ENCODE data around the gene PSTPIP2.
"Not testable (repeated sequence)": the region's sequence is repeated elsewhere in the genome, so short reads cannot be mapped to it uniquely, and the experiment has no call there.

The PSTPIP2 gene

GRCh38 chr18:46098616-46098933 is 26.5 kb upstream of the PSTPIP2 start:
- TF ChIP-seq CTCF (IDR thresholded peaks at IDR 0.05; ENCODE audit: insufficient read depth, low read depth, low read length, missing control alignments) = no peak
- DNase-seq (ENCODE audit: low read depth) = no peak
- peak overlapping the region; percentile 94 for H3K4me3 ChIP-seq (ENCODE audit: low read depth, low read length)

GRCh38 chr18:46097801-46098615 is 25.9 kb upstream of the PSTPIP2 start, which contains the start of gene ATP5F1A:
Gene ATP5F1A, minus strand, starts transcription at chr18:46098296. Its CDS starts 65 bp downstream, at chr18:46098231.
- DNase-seq (ENCODE audit: low read depth) = peak; percentile 92
- TF ChIP-seq CTCF (IDR thresholded peaks at IDR 0.05; ENCODE audit: insufficient read depth, low read depth, low read length, missing control alignments) = no peak
- H3K4me3 ChIP-seq (ENCODE audit: low read depth, low read length) = peak within 1 kb of the TSS; percentile 94

- TF ChIP-seq CTCF (IDR thresholded peaks at IDR 0.05; ENCODE audit: insufficient read depth, low read depth, low read length, missing control alignments) = no peak
- peak overlapping the region; percentile 94 for H3K4me3 ChIP-seq (ENCODE audit: low read depth, low read length)
- DNase-seq (ENCODE audit: low read depth) = peak; percentile 50
These were observed 25.4 kb upstream of the PSTPIP2 start for GRCh38 chr18:46097431-46097800.

- TF ChIP-seq CTCF (IDR thresholded peaks at IDR 0.05; ENCODE audit: insufficient read depth, low read depth, low read length, missing control alignments) = no peak
- peak overlapping the region; percentile 94 for H3K4me3 ChIP-seq (ENCODE audit: low read depth, low read length)
- peak; percentile 65 for DNase-seq (ENCODE audit: low read depth)
These were observed 24.7 kb upstream of the PSTPIP2 start for GRCh38 chr18:46096651-46097300.

GRCh38 chr18:46095532-46095931 is 23.5 kb upstream of the PSTPIP2 start:
- TF ChIP-seq CTCF (IDR thresholded peaks at IDR 0.05; ENCODE audit: insufficient read depth, low read depth, low read length, missing control alignments) = no peak
- no peak overlapping the region for H3K4me3 ChIP-seq (ENCODE audit: low read depth, low read length)
- no peak for DNase-seq (ENCODE audit: low read depth)

GRCh38 chr18:46088501-46088900 is 16.4 kb upstream of the PSTPIP2 start:
- not testable (repeated sequence) for DNase-seq (ENCODE audit: low read depth)

GRCh38 chr18:46084431-46084830 is 12.4 kb upstream of the PSTPIP2 start:
- no peak for DNase-seq (ENCODE audit: low read depth)
- H3K4me3 ChIP-seq (ENCODE audit: low read depth, low read length) = no peak overlapping the region
- TF ChIP-seq CTCF (IDR thresholded peaks at IDR 0.05; ENCODE audit: insufficient read depth, low read depth, low read length, missing control alignments) = no peak

More at GRCh38 chr18:46088501-46088900, 16.4 kb upstream of the PSTPIP2 start:
- not testable (repeated sequence) for H3K4me3 ChIP-seq (ENCODE audit: low read depth, low read length)

Data from GM12865 (cell line).